Breast epithelium (tissue), 3 donors: Measurements from ENCODE around the gene PLK5.

Source experiments
- CTCF ChIP-seq, 3 donors: fragments of 450-650 bp; IDR thresholded peaks; one replicate each; pipeline ENCODE4 v1.5.1; 2016 to 2017; ENCODE audit warnings: antibody characterized with exemption in 3 of 3, mild to moderate bottlenecking in 3 of 3, moderate library complexity in 3 of 3
- POLR2A ChIP-seq: fragments of 450-650 bp; IDR thresholded peaks from one replicate; pipeline ENCODE4 v1.6.1; 2016; ENCODE audit warnings: antibody characterized with exemption, mild to moderate bottlenecking, moderate library complexity
- POLR2AphosphoS5 ChIP-seq, 3 donors: sonication (generic); formaldehyde crosslinking; IDR thresholded peaks; one replicate each; pipeline ENCODE4 v1.6.1; 2017; ENCODE audit warnings: antibody characterized with exemption in 3 of 3

GRCh38 chr19:1524972-1525325 lies 1.1 kb downstream of the PLK5 start:
- no peak for TF ChIP-seq CTCF (IDR thresholded peaks at IDR 0.05)
- TF ChIP-seq POLR2AphosphoS5 (IDR thresholded peaks at IDR 0.05) = no peak
- TF ChIP-seq POLR2A = no peak
